Measurements from ENCODE around the gene CAMTA1. TPM values are rescaled to one million over a fixed set of nuclear protein-coding genes. Genes with fewer than 3 reads are reported as not detected.

CAMTA1 gene
- total RNA-seq, 2 donors from 2014 or later = 36.5 to 57.5 TPM

- Mint-ChIP-seq H3K4me3 (no peak overlapping the region), H3K9me3 (no peaks in the 10 kb centered on the region), H3K27ac (no peak overlapping the region), H3K4me1 (ENCODE audit: low read depth in 2 of 2) (peaks cover 0 to 2% of the 10 kb centered on the region in 2 donors), H3K36me3 (no peaks in the 10 kb centered on the region), H3K27me3 (no peaks in the 10 kb centered on the region)
- DNase-seq (ENCODE audit: low spot score) = no peak
- no peak for ATAC-seq
These were observed 137.1 kb downstream of the CAMTA1 start for GRCh38 chr1:6922096-6922931.

GRCh38 chr1:6923012-6923411 is 137.8 kb downstream of the CAMTA1 start:
- Mint-ChIP-seq H3K27ac (no peak overlapping the region), H3K4me1 (ENCODE audit: low read depth in 2 of 2) (peaks cover 0 to 2% of the 10 kb centered on the region in 2 donors), H3K9me3 (no peaks in the 10 kb centered on the region), H3K36me3 (no peaks in the 10 kb centered on the region), H3K27me3 (no peaks in the 10 kb centered on the region), H3K4me3 (no peak overlapping the region)
- DNase-seq (ENCODE audit: low spot score) (no peak), ATAC-seq (no peak)

- peaks cover 0 to under 1% of the 10 kb centered on the region in 2 donors for H3K27me3 Mint-ChIP-seq
These were observed 138.2 kb downstream of the CAMTA1 start for GRCh38 chr1:6923416-6923815.

GRCh38 chr1:6923955-6924881 is 139.0 kb downstream of the CAMTA1 start:
- DNase-seq (ENCODE audit: low spot score) (no peak), ATAC-seq (peak in 1 of 2 donors; percentile 36)
- no peak overlapping the region for H3K27ac Mint-ChIP-seq
- H3K36me3 Mint-ChIP-seq = no peaks in the 10 kb centered on the region
- peaks cover 0 to 3% of the 10 kb centered on the region in 2 donors for H3K27me3 Mint-ChIP-seq
- H3K4me1 Mint-ChIP-seq (ENCODE audit: low read depth in 2 of 2) = peaks cover 0 to 2% of the 10 kb centered on the region in 2 donors
- H3K4me3 Mint-ChIP-seq = no peak overlapping the region
- H3K9me3 Mint-ChIP-seq = no peaks in the 10 kb centered on the region

More at GRCh38 chr1:6923416-6923815, 138.2 kb downstream of the CAMTA1 start:
- Mint-ChIP-seq H3K4me1 (ENCODE audit: low read depth in 2 of 2) (peaks cover 0 to 2% of the 10 kb centered on the region in 2 donors), H3K36me3 (no peaks in the 10 kb centered on the region), H3K9me3 (no peaks in the 10 kb centered on the region), H3K4me3 (no peak overlapping the region), H3K27ac (no peak overlapping the region)
- no peak for ATAC-seq
- DNase-seq (ENCODE audit: low spot score) = no peak

GRCh38 chr1:6924891-6925290 is 139.6 kb downstream of the CAMTA1 start:
- no peaks in the 10 kb centered on the region for H3K9me3 Mint-ChIP-seq
- H3K4me1 Mint-ChIP-seq (ENCODE audit: low read depth in 2 of 2) = peaks cover 0 to 2% of the 10 kb centered on the region in 2 donors
- DNase-seq (ENCODE audit: low spot score) (no peak), ATAC-seq (peak in 1 of 2 donors; percentile 11)
- H3K4me3 Mint-ChIP-seq = no peak overlapping the region
- H3K36me3 Mint-ChIP-seq = no peaks in the 10 kb centered on the region
- H3K27me3 Mint-ChIP-seq = peaks cover 0 to 3% of the 10 kb centered on the region in 2 donors
- no peak overlapping the region for H3K27ac Mint-ChIP-seq

GRCh38 chr1:6927626-6928025 is 142.4 kb downstream of the CAMTA1 start:
- H3K27ac Mint-ChIP-seq = no peak overlapping the region
- no peak overlapping the region for H3K4me3 Mint-ChIP-seq
- peaks cover 0 to 2% of the 10 kb centered on the region in 2 donors for H3K4me1 Mint-ChIP-seq (ENCODE audit: low read depth in 2 of 2)
- H3K9me3 Mint-ChIP-seq = no peaks in the 10 kb centered on the region
- peaks cover 3 to 9% of the 10 kb centered on the region in 2 donors for H3K27me3 Mint-ChIP-seq
- no peak for ATAC-seq
- H3K36me3 Mint-ChIP-seq = no peaks in the 10 kb centered on the region
- DNase-seq (ENCODE audit: low spot score) = no peak

- Mint-ChIP-seq H3K9me3 (no peaks in the 10 kb centered on the region), H3K27me3 (peaks cover 5 to 9% of the 10 kb centered on the region in 2 donors), H3K27ac (no peak overlapping the region), H3K36me3 (no peaks in the 10 kb centered on the region), H3K4me3 (no peak overlapping the region), H3K4me1 (ENCODE audit: low read depth in 2 of 2) (peaks cover 0 to 2% of the 10 kb centered on the region in 2 donors)
- no peak for DNase-seq (ENCODE audit: low spot score)
- no peak for ATAC-seq
These were observed 143.0 kb downstream of the CAMTA1 start for GRCh38 chr1:6928106-6928885.

GRCh38 chr1:6930732-6931300 is 145.6 kb downstream of the CAMTA1 start:
- Mint-ChIP-seq H3K36me3 (no peaks in the 10 kb centered on the region), H3K9me3 (no peaks in the 10 kb centered on the region), H3K4me3 (no peak overlapping the region), H3K4me1 (ENCODE audit: low read depth in 2 of 2) (peaks cover 0 to 2% of the 10 kb centered on the region in 2 donors), H3K27me3 (peaks cover 11 to 16% of the 10 kb centered on the region in 2 donors), H3K27ac (no peak overlapping the region)
- DNase-seq (ENCODE audit: low spot score) (no peak), ATAC-seq (no peak)

GRCh38 chr1:6935361-6935883 is 150.2 kb downstream of the CAMTA1 start:
- Mint-ChIP-seq H3K4me1 (ENCODE audit: low read depth in 2 of 2) (no peaks in the 10 kb centered on the region), H3K4me3 (no peak overlapping the region), H3K9me3 (no peaks in the 10 kb centered on the region), H3K36me3 (no peaks in the 10 kb centered on the region), H3K27ac (no peak overlapping the region), H3K27me3 (peaks cover 11% of the 10 kb centered on the region in 2 donors)
- ATAC-seq (no peak), DNase-seq (ENCODE audit: low spot score) (no peak)

- Mint-ChIP-seq H3K4me1 (ENCODE audit: low read depth in 2 of 2) (no peaks in the 10 kb centered on the region), H3K4me3 (no peak overlapping the region), H3K36me3 (no peaks in the 10 kb centered on the region), H3K27me3 (peaks cover 11% of the 10 kb centered on the region in 2 donors), H3K27ac (no peak overlapping the region), H3K9me3 (no peaks in the 10 kb centered on the region)
- DNase-seq (ENCODE audit: low spot score) (no peak), ATAC-seq (no peak)
These were observed 150.8 kb downstream of the CAMTA1 start for GRCh38 chr1:6935911-6936690.

GRCh38 chr1:6937048-6937447 is 151.8 kb downstream of the CAMTA1 start:
- ATAC-seq = no peak
- H3K36me3 Mint-ChIP-seq = no peaks in the 10 kb centered on the region
- H3K4me1 Mint-ChIP-seq (ENCODE audit: low read depth in 2 of 2) = no peaks in the 10 kb centered on the region
- no peaks in the 10 kb centered on the region for H3K9me3 Mint-ChIP-seq
- no peak overlapping the region for H3K4me3 Mint-ChIP-seq
- peaks cover 11% of the 10 kb centered on the region in 2 donors for H3K27me3 Mint-ChIP-seq
- no peak for DNase-seq (ENCODE audit: low spot score)
- no peak overlapping the region for H3K27ac Mint-ChIP-seq

- H3K36me3 Mint-ChIP-seq = no peaks in the 10 kb centered on the region
- no peaks in the 10 kb centered on the region for H3K4me1 Mint-ChIP-seq (ENCODE audit: low read depth in 2 of 2)
- ATAC-seq = no peak
- no peak for DNase-seq (ENCODE audit: low spot score)
- no peaks in the 10 kb centered on the region for H3K9me3 Mint-ChIP-seq
- H3K4me3 Mint-ChIP-seq = no peak overlapping the region
- peaks cover 0 to 4% of the 10 kb centered on the region in 2 donors for H3K27me3 Mint-ChIP-seq
- no peak overlapping the region for H3K27ac Mint-ChIP-seq
These were observed 154.1 kb downstream of the CAMTA1 start for GRCh38 chr1:6939363-6939762.

Measured in natural killer cell treated with Interleukin-12 subunit alpha and Interleukin-12 subunit beta and Interleukin-15 and Interleukin-18, amount 100 ng/mL, for 72 hours (primary cell).